ENCODE data around the gene TGFB2.

- TF ChIP-seq CTCF (IDR thresholded peaks at IDR 0.05) (no peak), STAT6 (CRISPR knock-in tag; conservative IDR thresholded peaks at IDR 0.05; ENCODE audit: low read depth) (no peak), TCF7 (CRISPR knock-in tag; IDR thresholded peaks at IDR 0.05; ENCODE audit: low read depth) (no peak)
These were observed 35.2 kb downstream of the TGFB2 start for GRCh38 chr1:218380125-218380977.

Measured in WTC11 (cell line).